Effector memory CD4-positive, alpha-beta T cell (primary cell): ENCODE measurements around the gene TRAF4.

ENCODE experiments used
- DNase-seq, 3 donors: peaks; one replicate each; pipeline ENCODE4 v3.0.0-alpha.2; 2020
- H3K27ac ChIP-seq: 2 replicates; pipeline ENCODE4 v1.7.0; 2013; ENCODE audit warnings: mild to moderate bottlenecking, low read length, moderate library complexity; ENCODE audit not compliant: insufficient read depth, poor library complexity, severe bottlenecking
- H3K27me3 ChIP-seq: replicated peaks from 2 replicates; pipeline ENCODE4 v1.7.0; 2013; ENCODE audit warnings: mild to moderate bottlenecking, low read length; ENCODE audit not compliant: insufficient read depth, control insufficient read depth, poor library complexity, severe bottlenecking
- H3K36me3 ChIP-seq: 2 replicates; pipeline ENCODE4 v1.7.0; 2013; ENCODE audit warnings: mild to moderate bottlenecking, low read length, moderate library complexity; ENCODE audit not compliant: control insufficient read depth, insufficient read depth
- H3K4me1 ChIP-seq: 2 replicates; pipeline ENCODE4 v1.7.0; 2013; ENCODE audit warnings: low read length, mild to moderate bottlenecking; ENCODE audit not compliant: control insufficient read depth, insufficient read depth, poor library complexity, severe bottlenecking
- H3K4me3 ChIP-seq: 2 replicates; pipeline ENCODE4 v1.7.0; 2013; ENCODE audit warnings: low read length, low read depth, mild to moderate bottlenecking; ENCODE audit not compliant: insufficient read depth, poor library complexity, severe bottlenecking
- H3K9me3 ChIP-seq: 2 replicates; pipeline ENCODE4 v1.7.0; 2013; ENCODE audit warnings: mild to moderate bottlenecking, low read length, moderate library complexity; ENCODE audit not compliant: control insufficient read depth

Gene TRAF4

GRCh38 chr17:28741358-28742349 is 2.2 kb upstream of the TRAF4 start:
- Histone ChIP-seq H3K4me1 (peaks cover 35% of the 10 kb centered on the region), H3K27me3 (no peaks in the 10 kb centered on the region), H3K4me3 (no peak overlapping the region), H3K36me3 (no peaks in the 10 kb centered on the region), H3K9me3 (no peaks in the 10 kb centered on the region), H3K27ac (no peak overlapping the region)
- no peak for DNase-seq

- no peaks in the 10 kb centered on the region for H3K9me3 ChIP-seq
- H3K4me3 ChIP-seq = peak overlapping the region; percentile 73
- H3K27ac ChIP-seq = peak overlapping the region; percentile 91
- no peaks in the 10 kb centered on the region for H3K27me3 ChIP-seq
- peaks cover 10% of the 10 kb centered on the region for H3K36me3 ChIP-seq
- peak; percentile 49 to 62 (median 56) for DNase-seq
- H3K4me1 ChIP-seq = peaks cover 24% of the 10 kb centered on the region
Observed at GRCh38 chr17:28744104-28744971, 527 bp downstream of the TRAF4 start.

GRCh38 chr17:28744972-28745785 is 1.4 kb downstream of the TRAF4 start:
- DNase-seq = peak in 1 of 3 donors; percentile 6
- Histone ChIP-seq H3K36me3 (peaks cover 10% of the 10 kb centered on the region), H3K27ac (peak overlapping the region; percentile 91), H3K4me3 (peak overlapping the region; percentile 73), H3K9me3 (no peaks in the 10 kb centered on the region), H3K4me1 (peaks cover 28% of the 10 kb centered on the region), H3K27me3 (no peaks in the 10 kb centered on the region)

- no peak for DNase-seq
- peak overlapping the region; percentile 73 for H3K4me3 ChIP-seq
- peaks cover 10% of the 10 kb centered on the region for H3K36me3 ChIP-seq
- H3K27me3 ChIP-seq = no peaks in the 10 kb centered on the region
- H3K4me1 ChIP-seq = peaks cover 28% of the 10 kb centered on the region
- H3K27ac ChIP-seq = peak overlapping the region; percentile 91
- no peaks in the 10 kb centered on the region for H3K9me3 ChIP-seq
Observed at GRCh38 chr17:28745786-28746411, 2.1 kb downstream of the TRAF4 start.

GRCh38 chr17:28746611-28747050 is 2.8 kb downstream of the TRAF4 start:
- H3K9me3 ChIP-seq = no peaks in the 10 kb centered on the region
- no peaks in the 10 kb centered on the region for H3K27me3 ChIP-seq
- no peak overlapping the region for H3K27ac ChIP-seq
- H3K36me3 ChIP-seq = peaks cover 10% of the 10 kb centered on the region
- no peak for DNase-seq
- peaks cover 28% of the 10 kb centered on the region for H3K4me1 ChIP-seq
- H3K4me3 ChIP-seq = no peak overlapping the region

GRCh38 chr17:28747051-28747691 is 3.4 kb downstream of the TRAF4 start:
- H3K27me3 ChIP-seq = no peaks in the 10 kb centered on the region
- H3K36me3 ChIP-seq = peaks cover 10% of the 10 kb centered on the region
- DNase-seq = no peak
- H3K9me3 ChIP-seq = no peaks in the 10 kb centered on the region
- peaks cover 28% of the 10 kb centered on the region for H3K4me1 ChIP-seq
- H3K4me3 ChIP-seq = no peak overlapping the region
- no peak overlapping the region for H3K27ac ChIP-seq

GRCh38 chr17:28747801-28748750 is 4.3 kb downstream of the TRAF4 start:
- Histone ChIP-seq H3K36me3 (peaks cover 10% of the 10 kb centered on the region), H3K4me1 (peaks cover 27% of the 10 kb centered on the region), H3K27ac (no peak overlapping the region), H3K27me3 (no peaks in the 10 kb centered on the region), H3K9me3 (no peaks in the 10 kb centered on the region), H3K4me3 (no peak overlapping the region)
- DNase-seq = no peak

GRCh38 chr17:28748852-28749515 is 5.2 kb downstream of the TRAF4 start:
- no peak for DNase-seq
- no peaks in the 10 kb centered on the region for H3K27me3 ChIP-seq
- peaks cover 22% of the 10 kb centered on the region for H3K4me1 ChIP-seq
- H3K9me3 ChIP-seq = no peaks in the 10 kb centered on the region
- H3K36me3 ChIP-seq = peaks cover 10% of the 10 kb centered on the region
- no peak overlapping the region for H3K4me3 ChIP-seq
- no peak overlapping the region for H3K27ac ChIP-seq
